Vagina (tissue), 2 donors: ENCODE data around the gene POT1.

Source experiments
- CTCF ChIP-seq, 3 experiments: fragments of 450-650 bp in 2 of 3; fragments of 200-600 bp in 1 of 3; sonication (generic) in 1 of 3; IDR thresholded peaks; one replicate each; pipeline ENCODE4 v1.5.1; 2017 to 2019; ENCODE audit warnings: antibody characterized with exemption in 3 of 3, mild to moderate bottlenecking in 2 of 3, moderate library complexity in 2 of 3
- POLR2A ChIP-seq, 2 donors: fragments of 450-650 bp; IDR thresholded peaks; one replicate each; pipeline ENCODE4 v1.6.1; 2017; ENCODE audit warnings: antibody characterized with exemption in 2 of 2, mild to moderate bottlenecking in 2 of 2, moderate library complexity in 2 of 2

DNA sequence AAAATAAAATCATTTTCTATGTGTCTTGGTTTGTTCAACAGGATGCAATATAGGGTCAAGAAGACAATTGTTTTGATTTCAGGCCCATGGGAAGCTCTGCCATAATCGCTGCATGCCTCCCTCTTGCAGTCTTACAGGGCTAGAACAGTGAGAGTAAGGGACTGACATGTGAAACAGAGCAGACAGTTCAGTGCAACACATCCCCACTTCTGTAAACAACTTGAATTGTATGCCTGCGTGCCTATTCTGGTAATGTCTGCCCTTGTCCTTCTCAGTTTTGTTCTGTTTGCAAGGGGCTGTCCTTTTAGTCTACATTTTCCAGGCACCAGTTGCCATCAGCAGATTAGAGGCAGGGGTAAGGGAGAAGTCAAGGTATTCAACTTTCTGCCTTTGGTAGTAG lies 129.2 kb downstream of the POT1 start:
- TF ChIP-seq CTCF (IDR thresholded peaks at IDR 0.05) = no peak
- no peak for TF ChIP-seq POLR2A (IDR thresholded peaks at IDR 0.05)
